Thoracic aorta (tissue), 2 donors: Measurements from ENCODE around the gene SARM1. TPM values are rescaled to one million over a fixed set of nuclear protein-coding genes. Genes with fewer than 3 reads are reported as not detected.

Source experiments
- ATAC-seq: fragments of 150-250 bp; one replicate; pipeline ENCODE4 v1.8.0; 2017; ENCODE audit warnings: low read depth; ENCODE audit not compliant: insufficient number of reproducible peaks, low FRiP score
- DNase-seq: peaks from one replicate; pipeline ENCODE4 v3.0.0-alpha.2; 2020; ENCODE audit warnings: low spot score
- H3K27ac ChIP-seq, 2 donors: fragments of 200-600 bp; sonication (generic); 1 replicate in 1 of 2; 2 replicates in 1 of 2; pipeline ENCODE4 v1.5.1; 2016; ENCODE audit warnings: mild to moderate bottlenecking in 2 of 2, moderate library complexity in 2 of 2
- H3K27me3 ChIP-seq: fragments of 200-600 bp; sonication (generic); replicated peaks from 2 replicates; pipeline ENCODE4 v1.6.0; 2016; ENCODE audit warnings: mild to moderate bottlenecking; ENCODE audit not compliant: insufficient read depth
- H3K36me3 ChIP-seq: fragments of 200-600 bp; sonication (generic); one replicate; pipeline ENCODE4 v1.5.1; 2016
- H3K4me1 ChIP-seq, 2 donors: fragments of 200-600 bp; sonication (generic); 1 replicate in 1 of 2; 2 replicates in 1 of 2; pipeline versions ENCODE4 v1.5.1 to v1.6.0; 2016; ENCODE audit warnings: low read depth in 2 of 2, mild to moderate bottlenecking in 1 of 2; ENCODE audit not compliant: control insufficient read depth in 1 of 2
- H3K4me3 ChIP-seq: fragments of 200-600 bp; sonication (generic); 2 replicates; pipeline ENCODE4 v1.5.1; 2016; ENCODE audit warnings: mild to moderate bottlenecking
- H3K9me3 ChIP-seq: fragments of 200-600 bp; sonication (generic); 2 replicates; pipeline ENCODE4 v1.5.1; 2016
- CTCF ChIP-seq: fragments of 200-600 bp; sonication (generic); IDR thresholded peaks from one replicate; pipeline ENCODE4 v1.5.1; 2019; ENCODE audit warnings: antibody characterized with exemption
- total RNA-seq, 2 donors: library from RNA; depleted of rRNA; stranded (reverse); fragments of >200 nt; gene quantifications; one replicate each; pipeline versions ENCODE4 v1.1.0 to v1.2.3, GENCODE V29; 2016

Gene SARM1
- total RNA-seq, 2 donors from 2014 or later, result 19.5 to 24.1 TPM

DNA sequence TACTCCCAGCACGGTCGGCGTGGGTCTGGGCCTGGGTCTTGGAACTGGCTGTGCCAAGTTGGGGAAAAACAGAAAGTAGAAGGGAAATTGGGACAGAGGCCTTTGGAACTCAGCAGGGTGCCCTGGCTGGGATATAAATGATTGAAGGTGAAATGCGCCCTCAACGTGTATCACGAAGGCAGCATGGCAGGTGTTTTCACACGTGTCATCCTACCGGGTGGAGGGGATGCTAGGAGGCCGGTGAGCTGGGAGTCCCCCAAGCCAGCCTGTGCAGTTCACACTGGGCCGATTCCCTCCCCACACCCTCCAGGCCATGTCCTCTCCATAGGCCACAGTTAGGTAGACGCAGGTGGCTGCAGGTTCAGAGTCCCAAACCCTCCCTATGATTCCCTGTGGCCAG lies 30.0 kb upstream of the SARM1 start:
- DNase-seq (no peak), ATAC-seq (no peak)
- TF ChIP-seq CTCF, result no peak
- H3K9me3 ChIP-seq, result no peaks in the 10 kb centered on the region
- no peak overlapping the region for H3K4me3 ChIP-seq
- no peak overlapping the region for H3K27ac ChIP-seq
- H3K36me3 ChIP-seq, result peaks cover 33% of the 10 kb centered on the region
- H3K4me1 ChIP-seq, result peaks cover 33 to 46% of the 10 kb centered on the region in 2 donors
- no peaks in the 10 kb centered on the region for H3K27me3 ChIP-seq

DNA sequence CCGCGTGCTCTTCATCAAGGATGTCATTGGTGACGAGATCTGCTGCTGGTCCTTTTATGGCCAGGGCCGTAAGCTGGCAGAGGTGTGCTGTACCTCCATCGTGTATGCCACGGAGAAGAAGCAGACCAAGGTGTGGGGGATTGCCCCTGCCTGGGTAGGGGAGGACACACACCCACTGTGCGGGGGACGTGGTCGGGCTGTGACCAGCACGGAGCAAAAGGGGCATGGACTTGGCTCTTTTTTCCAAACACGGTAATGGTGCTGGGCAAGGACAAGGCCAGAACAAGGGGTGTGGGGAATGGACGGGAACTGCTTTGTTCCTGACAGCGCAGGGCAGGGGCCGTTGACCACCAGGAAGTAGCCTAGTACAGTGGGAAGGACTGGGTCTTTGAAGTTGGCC lies 29.2 kb upstream of the SARM1 start:
- no peak for TF ChIP-seq CTCF
- Histone ChIP-seq H3K36me3 (peaks cover 33% of the 10 kb centered on the region), H3K27me3 (no peaks in the 10 kb centered on the region), H3K4me3 (no peak overlapping the region), H3K27ac (no peak overlapping the region), H3K9me3 (no peaks in the 10 kb centered on the region), H3K4me1 (peaks cover 29 to 46% of the 10 kb centered on the region in 2 donors)
- DNase-seq, result no peak
- no peak for ATAC-seq

DNA sequence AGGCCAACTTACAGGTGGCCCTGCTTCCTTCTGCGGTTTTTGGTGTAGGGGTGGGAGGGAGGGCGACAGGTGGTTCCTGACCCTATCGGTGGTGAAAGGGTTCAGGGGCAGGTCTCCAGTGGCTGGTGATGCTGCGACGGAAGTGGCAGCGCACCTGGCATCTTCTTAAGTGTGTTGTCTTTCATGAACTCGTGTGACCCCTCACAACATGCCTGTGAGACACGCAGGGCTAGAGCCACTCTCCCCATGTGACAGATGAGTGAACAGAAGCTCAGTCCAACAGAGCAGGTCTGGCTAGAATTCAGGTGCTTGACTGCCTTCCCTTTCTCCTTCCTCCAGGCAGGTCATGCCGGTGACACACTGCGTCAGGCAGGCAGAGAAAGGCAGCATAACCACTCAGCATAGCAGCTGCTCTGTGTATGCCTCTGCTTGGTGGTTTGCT lies 28.0 kb upstream of the SARM1 start:
- TF ChIP-seq CTCF, result no peak
- H3K27ac ChIP-seq, result no peak overlapping the region
- ATAC-seq, result no peak
- no peaks in the 10 kb centered on the region for H3K27me3 ChIP-seq
- H3K9me3 ChIP-seq, result no peaks in the 10 kb centered on the region
- no peak overlapping the region for H3K4me3 ChIP-seq
- DNase-seq, result no peak
- peaks cover 39% of the 10 kb centered on the region for H3K36me3 ChIP-seq
- H3K4me1 ChIP-seq, result peaks cover 33 to 46% of the 10 kb centered on the region in 2 donors

DNA sequence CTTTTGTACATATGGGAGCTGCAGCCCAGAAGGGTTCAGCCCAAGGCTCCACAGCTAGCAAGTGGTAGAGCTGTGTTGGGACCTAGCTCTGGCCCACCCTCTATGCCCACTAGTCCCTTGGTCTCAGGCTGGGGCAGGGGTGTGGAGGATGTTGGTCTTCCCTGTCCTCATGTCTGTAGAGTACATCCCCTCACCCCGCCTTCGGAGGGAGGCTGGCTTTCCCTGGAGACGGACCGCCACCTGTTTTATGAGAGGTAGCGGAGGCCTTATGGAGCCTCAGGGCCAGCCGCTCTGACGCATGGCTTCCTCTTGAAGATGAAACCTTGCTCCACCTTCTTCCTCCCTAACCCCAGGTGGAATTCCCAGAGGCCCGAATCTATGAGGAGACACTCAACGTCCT lies 27.5 kb upstream of the SARM1 start:
- ATAC-seq (no peak), DNase-seq (no peak)
- TF ChIP-seq CTCF, result no peak
- Histone ChIP-seq H3K9me3 (no peaks in the 10 kb centered on the region), H3K27ac (peak overlapping the region in 1 of 2 donors; percentile 73), H3K4me1 (peaks cover 38 to 47% of the 10 kb centered on the region in 2 donors), H3K27me3 (no peaks in the 10 kb centered on the region), H3K36me3 (peaks cover 44% of the 10 kb centered on the region), H3K4me3 (no peak overlapping the region)

DNA sequence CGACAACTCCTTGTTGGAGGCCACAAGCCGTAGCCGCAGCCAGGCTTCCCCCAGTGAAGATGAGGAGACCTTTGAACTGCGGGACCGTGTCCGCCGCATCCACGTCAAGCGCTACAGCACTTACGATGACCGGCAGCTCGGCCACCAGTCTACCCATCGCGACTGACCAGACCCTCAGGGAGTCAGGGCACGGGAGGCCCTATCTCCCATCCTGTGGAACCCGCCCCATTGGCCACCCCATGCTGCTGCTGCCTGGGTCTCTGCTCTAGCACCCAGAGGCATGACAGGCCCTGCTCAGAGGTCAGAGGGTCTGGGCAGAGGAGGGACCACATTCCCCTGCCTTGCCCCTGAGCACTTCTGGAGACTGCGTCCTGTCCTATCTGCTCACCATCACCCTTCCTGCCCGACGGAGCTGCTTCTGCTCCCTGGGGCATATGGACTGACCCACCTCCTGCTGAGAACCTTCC lies 27.0 kb upstream of the SARM1 start:
- no peak for ATAC-seq
- Histone ChIP-seq H3K27me3 (no peaks in the 10 kb centered on the region), H3K36me3 (peaks cover 46% of the 10 kb centered on the region), H3K9me3 (no peaks in the 10 kb centered on the region), H3K27ac (peak overlapping the region; percentile 73 to 84), H3K4me3 (no peak overlapping the region), H3K4me1 (peaks cover 39 to 47% of the 10 kb centered on the region in 2 donors)
- TF ChIP-seq CTCF, result no peak
- DNase-seq, result no peak
